Measurements from ENCODE around the gene HCRTR1.

GRCh38 chr1:31627301-31627929 is 9.9 kb downstream of the HCRTR1 start:
- TF ChIP-seq PAX5 (IDR thresholded peaks at IDR 0.05; ENCODE audit: insufficient read depth, low read length, severe bottlenecking) (no peak), POLR2AphosphoS5 (IDR thresholded peaks at IDR 0.05; ENCODE audit: low read depth, low read length) (no peak), POLR2A (IDR thresholded peaks at IDR 0.05; ENCODE audit: low read depth, low read length) (no peak), TAF1 (IDR thresholded peaks at IDR 0.05; ENCODE audit: low read depth, low read length) (no peak), SPI1 (IDR thresholded peaks at IDR 0.05; ENCODE audit: low read depth, low read length) (no peak)
